SK-N-SH (cell line): ENCODE results near the gene CCL17. TPM values are rescaled to one million over a fixed set of nuclear protein-coding genes. Genes with fewer than 3 reads are reported as not detected.
A peak's percentile ranks its signal among the peaks of the same experiment; 100 is the strongest.

Source experiments
- CTCF ChIA-PET: fragments of 300-600, 350-600 bp; formaldehyde crosslinking; extraction: SDS; loops from one replicate; lab custom pipeline; 2021; lab: Yijun Ruan, JAX
- POLR2A ChIA-PET: fragments of 350-600 bp; sonication (Branson Sonifier 250); formaldehyde crosslinking; extraction: SDS; loops from one replicate; lab custom pipeline; 2020; ENCODE audit warnings: antibody characterized with exemption, inconsistent platforms; lab: Yijun Ruan, JAX
- DNase-seq: peaks from one replicate; pipeline ENCODE4 v3.0.0; 2012
- H2AFZ ChIP-seq: fragments of 200-600 bp; sonication (generic); 2 replicates; pipeline ENCODE4 v1.8.1; 2016; ENCODE audit warnings: antibody characterized with exemption, mild to moderate bottlenecking, low read depth
- H3F3A ChIP-seq: fragments of 200-600 bp; sonication (generic); replicated peaks from 2 replicates; pipeline ENCODE3; 2016; ENCODE audit warnings: antibody characterized with exemption, mild to moderate bottlenecking; ENCODE audit not compliant: insufficient read depth
- H3K27ac ChIP-seq, 2 experiments: fragments of 200-500 bp in 1 of 2; fragments of 200-600 bp in 1 of 2; sonication (Bioruptor generic) in 1 of 2; sonication (generic), shearing (Covaris generic) in 1 of 2; 2 replicates each; pipeline versions ENCODE4 v1.5.1 to v1.6.1; 2014 to 2016; ENCODE audit warnings: low read depth in 2 of 2, inconsistent platforms in 1 of 2, low read length in 1 of 2, mild to moderate bottlenecking in 1 of 2, mixed read lengths in 1 of 2
- H3K27me3 ChIP-seq: fragments of 200-600 bp; sonication (generic), shearing (Covaris generic); 2 replicates; pipeline ENCODE4 v1.6.1; 2016; ENCODE audit warnings: mixed run types; ENCODE audit not compliant: insufficient read depth
- H3K36me3 ChIP-seq, 2 experiments: fragments of 200-500 bp in 1 of 2; fragments of 200-600 bp in 1 of 2; sonication (Bioruptor generic) in 1 of 2; sonication (generic) in 1 of 2; replicated peaks in 1 of 2; 2 replicates each; pipeline versions ENCODE3 to v1.5.1; 2014 to 2016; ENCODE audit warnings: low read length in 1 of 2, mild to moderate bottlenecking in 1 of 2; ENCODE audit not compliant: insufficient read depth in 2 of 2, control insufficient read depth in 1 of 2
- H3K4me1 ChIP-seq, 2 experiments: fragments of 200-500 bp in 1 of 2; fragments of 200-600 bp in 1 of 2; sonication (Bioruptor generic) in 1 of 2; sonication (generic), shearing (Covaris generic) in 1 of 2; 2 replicates each; pipeline versions ENCODE4 v1.5.1 to v1.6.1; 2014 to 2016; ENCODE audit warnings: low read depth in 1 of 2, low read length in 1 of 2, mixed run types in 1 of 2; ENCODE audit not compliant: insufficient read depth in 2 of 2, control insufficient read depth in 1 of 2
- H3K4me2 ChIP-seq: fragments of 200-600 bp; sonication (generic), shearing (Covaris generic); 2 replicates; pipeline ENCODE4 v1.6.1; 2017; ENCODE audit warnings: mixed run types
- H3K4me3 ChIP-seq, 2 experiments: fragments of 200-500 bp in 1 of 2; fragments of 200-600 bp in 1 of 2; sonication (Bioruptor generic) in 1 of 2; sonication (generic), shearing (Covaris generic) in 1 of 2; 2 replicates each; pipeline versions ENCODE4 v1.5.1 to v1.8.1; 2014 to 2016; ENCODE audit warnings: low read depth in 2 of 2, inconsistent platforms in 1 of 2, low read length in 1 of 2, mild to moderate bottlenecking in 1 of 2, mixed read lengths in 1 of 2, moderate library complexity in 1 of 2
- H3K79me2 ChIP-seq: fragments of 200-600 bp; sonication (generic); 2 replicates; pipeline ENCODE4 v1.8.1; 2017; ENCODE audit warnings: mild to moderate bottlenecking; ENCODE audit not compliant: insufficient read depth
- H3K9ac ChIP-seq: fragments of 200-600 bp; sonication (generic); 2 replicates; pipeline ENCODE4 v1.6.1; 2017; ENCODE audit warnings: mixed run types
- H3K9me2 ChIP-seq: fragments of 200-600 bp; sonication (generic); 2 replicates; pipeline ENCODE4 v1.6.1; 2017; ENCODE audit warnings: mixed run types
- H3K9me3 ChIP-seq: fragments of 200-600 bp; sonication (generic); 2 replicates; pipeline ENCODE4 v1.6.1; 2017; ENCODE audit warnings: mixed run types, mild to moderate bottlenecking, moderate library complexity
- H4K20me1 ChIP-seq: fragments of 200-600 bp; sonication (generic); 2 replicates; pipeline ENCODE4 v1.6.1; 2017; ENCODE audit warnings: mild to moderate bottlenecking, mixed run types; ENCODE audit not compliant: insufficient read depth
- CHD2 ChIP-seq: fragments of 150-350 bp; IDR thresholded peaks from 2 replicates; pipeline ENCODE4 v1.6.1; 2018; ENCODE audit warnings: low read length; ENCODE audit not compliant: partially characterized antibody
- EP300 ChIP-seq, 2 experiments: IDR thresholded peaks; 2 replicates each; pipeline versions ENCODE4 v1.4.0 to v1.6.1; 2012; ENCODE audit warnings: borderline replicate concordance in 1 of 2, low read depth in 1 of 2, low read length in 1 of 2
- EZH2phosphoT487 ChIP-seq: fragments of 200-600 bp; sonication (generic); IDR thresholded peaks from 2 replicates; pipeline ENCODE4 v1.6.1; 2017; ENCODE audit warnings: low read depth, mixed run types, mild to moderate bottlenecking, antibody characterized with exemption, moderate library complexity, borderline replicate concordance
- FOXJ3 ChIP-seq: sonication (generic); formaldehyde crosslinking; IDR thresholded peaks from 2 replicates; pipeline ENCODE4 v1.5.1; 2020; ENCODE audit warnings: mild to moderate bottlenecking, missing genetic modification reagents
- GATA2 ChIP-seq: sonication (generic); formaldehyde crosslinking; IDR thresholded peaks from 2 replicates; pipeline ENCODE4 v1.5.0; 2020; ENCODE audit warnings: mild to moderate bottlenecking, missing genetic modification reagents
- JUND ChIP-seq: IDR thresholded peaks from 2 replicates; pipeline ENCODE4 v1.4.0; 2012
- MXI1 ChIP-seq: IDR thresholded peaks from 2 replicates; pipeline ENCODE4 v1.6.1; 2012; ENCODE audit warnings: mild to moderate bottlenecking, low read depth, low read length, improper control_type of control experiment
- RCOR1 ChIP-seq: fragments of 150-350 bp; IDR thresholded peaks from 2 replicates; pipeline ENCODE4 v1.6.1; 2017; ENCODE audit warnings: antibody characterized with exemption, low read length
- RFX5 ChIP-seq: IDR thresholded peaks from 2 replicates; pipeline ENCODE4 v1.6.1; 2012; ENCODE audit warnings: mild to moderate bottlenecking, improper control_type of control experiment, low read length
- TCF12 ChIP-seq: IDR thresholded peaks from 2 replicates; pipeline ENCODE4 v1.4.0; 2012
- TEAD4 ChIP-seq: IDR thresholded peaks from 2 replicates; pipeline ENCODE4 v1.4.0; 2012; ENCODE audit warnings: mild to moderate bottlenecking, borderline replicate concordance; ENCODE audit not compliant: insufficient read depth
- WGBS: methylation state at CpG from one replicate; pipeline ENCODE4 v1.1.6; 2017; ENCODE audit warnings: low lambda C conversion rate; 5-methylcytosine and 5-hydroxymethylcytosine counted together
- polyA plus RNA-seq, 3 experiments: library from polyadenylated mRNA; depleted of rRNA; stranded (reverse); fragments of >200 nt; gene quantifications; 2 replicates each; pipeline ENCODE4 v1.2.3, GENCODE V29; 2012
- TF ChIP-seq, protein P1 (sequence below): IDR thresholded peaks from 2 replicates; pipeline ENCODE4 v1.4.0; 2012; ENCODE audit warnings: low read depth, borderline replicate concordance
- TF ChIP-seq, protein P2 (sequence below): IDR thresholded peaks from 2 replicates; pipeline ENCODE4 v1.4.0; 2012; ENCODE audit warnings: low read depth
- TF ChIP-seq, protein P3 (sequence below): fragments of 150-350 bp; IDR thresholded peaks from 2 replicates; pipeline ENCODE4 v1.6.1; 2017; ENCODE audit warnings: antibody characterized with exemption, low read length, low read depth, borderline replicate concordance

CCL17 gene
- polyA plus RNA-seq, 1 of the 3 experiments (the other 2 are of a cell fraction) = not detected

DNA sequence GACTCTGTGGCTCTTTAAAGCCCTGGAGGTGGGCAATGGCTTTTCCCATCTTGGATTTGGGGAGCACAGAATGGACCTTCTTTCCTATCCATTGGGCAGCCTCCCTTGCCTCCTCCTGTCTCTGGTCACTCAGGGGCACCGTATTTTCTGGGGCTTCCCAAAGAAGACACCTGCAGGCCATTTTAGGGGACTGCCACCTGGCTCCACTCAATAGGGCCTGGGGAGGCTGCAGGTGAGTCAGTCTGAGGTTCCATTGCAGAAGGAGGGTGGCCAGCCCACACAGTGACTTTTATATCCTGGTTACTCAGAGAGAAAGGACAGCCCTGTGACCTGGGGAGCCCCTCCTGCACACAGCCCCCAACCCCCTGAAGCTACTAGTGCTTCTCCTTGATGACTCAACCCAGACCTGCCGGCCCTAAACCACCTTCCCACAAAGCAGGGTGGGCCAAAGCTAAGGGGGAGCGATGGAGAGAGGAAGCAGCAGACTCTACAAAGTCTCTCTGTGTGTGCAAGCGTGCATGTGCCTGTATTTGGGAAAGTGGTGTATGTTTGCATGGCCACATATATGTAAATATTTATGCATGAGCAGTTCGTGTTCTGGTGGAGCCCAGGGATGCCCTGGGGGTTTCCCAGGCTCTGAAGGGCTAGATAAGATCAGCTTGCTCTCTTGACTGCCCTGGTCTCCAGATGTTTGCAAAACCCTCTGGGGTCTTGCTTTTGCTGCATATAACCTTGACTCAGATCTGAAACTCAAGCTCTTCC, 27.3 kb upstream of the CCL17 start:
- peak overlapping the region; percentile 68 to 82 for H3K27ac ChIP-seq
- CTCF ChIA-PET = interaction anchor here (0.6 to 10.1 kb wide), 6 partner anchors 32 to 77 kb away, joined by 3 to 97 read pairs (median 6); no protein-coding TSS in a partner anchor

DNA sequence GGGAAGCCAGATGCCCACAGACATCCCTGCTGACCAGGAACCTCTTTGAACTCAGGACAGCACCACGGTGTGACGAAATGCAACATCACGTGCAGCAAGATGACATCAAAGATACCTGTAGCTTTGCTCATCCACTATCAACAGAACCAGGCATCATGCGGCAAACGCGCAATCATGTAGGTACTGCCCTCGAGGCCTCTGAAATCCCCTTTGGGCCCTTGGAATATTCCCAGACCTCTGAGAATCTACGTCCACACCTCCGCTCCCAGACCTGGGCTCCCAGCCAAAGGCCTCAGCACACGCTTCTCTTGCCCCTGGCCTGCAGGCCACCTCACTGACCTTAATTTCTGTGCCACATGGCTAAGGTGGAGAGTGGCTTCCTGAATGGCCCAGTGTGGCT, 25.0 kb upstream of the CCL17 start:
- Histone ChIP-seq H3K36me3 (no peaks in the 10 kb centered on the region), H3K9me3 (no peaks in the 10 kb centered on the region), H3K27me3 (no peaks in the 10 kb centered on the region), H3K9me2 (no peaks in the 10 kb centered on the region), H3K4me3 (no peak overlapping the region), H3F3A (peaks cover 7% of the 10 kb centered on the region), H3K9ac (no peak overlapping the region), H3K27ac (peak overlapping the region in 1 of 2 experiments; percentile 50; a peak in 2 of 4 replicates), H3K4me1 (peaks cover 15 to 35% of the 10 kb centered on the region in 2 experiments; a peak in 3 of 4 replicates), H2AFZ (no peak overlapping the region), H3K79me2 (no peaks in the 10 kb centered on the region), H3K4me2 (no peak overlapping the region), H4K20me1 (no peaks in the 10 kb centered on the region)
- CTCF ChIA-PET = interaction anchor here (0.6 to 1.4 kb wide), 3 partner anchors 7 to 83 kb away, joined by 3 read pairs; partner anchors contain the start of genes CX3CL1 and POLR2C
- peak; percentile 72 for DNase-seq
- TF ChIP-seq CHD2 = peak; percentile 30
- peak; percentile 27; the same call in 1 of the 2 replicates for TF ChIP-seq GATA2 (CRISPR knock-in tag)
- TF ChIP-seq MXI1 = peak; percentile 65
- TF ChIP-seq, protein P1, sequence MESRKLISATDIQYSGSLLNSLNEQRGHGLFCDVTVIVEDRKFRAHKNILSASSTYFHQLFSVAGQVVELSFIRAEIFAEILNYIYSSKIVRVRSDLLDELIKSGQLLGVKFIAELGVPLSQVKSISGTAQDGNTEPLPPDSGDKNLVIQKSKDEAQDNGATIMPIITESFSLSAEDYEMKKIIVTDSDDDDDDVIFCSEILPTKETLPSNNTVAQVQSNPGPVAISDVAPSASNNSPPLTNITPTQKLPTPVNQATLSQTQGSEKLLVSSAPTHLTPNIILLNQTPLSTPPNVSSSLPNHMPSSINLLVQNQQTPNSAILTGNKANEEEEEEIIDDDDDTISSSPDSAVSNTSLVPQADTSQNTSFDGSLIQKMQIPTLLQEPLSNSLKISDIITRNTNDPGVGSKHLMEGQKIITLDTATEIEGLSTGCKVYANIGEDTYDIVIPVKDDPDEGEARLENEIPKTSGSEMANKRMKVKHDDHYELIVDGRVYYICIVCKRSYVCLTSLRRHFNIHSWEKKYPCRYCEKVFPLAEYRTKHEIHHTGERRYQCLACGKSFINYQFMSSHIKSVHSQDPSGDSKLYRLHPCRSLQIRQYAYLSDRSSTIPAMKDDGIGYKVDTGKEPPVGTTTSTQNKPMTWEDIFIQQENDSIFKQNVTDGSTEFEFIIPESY = no peak
- TF ChIP-seq EP300 (IDR thresholded peaks at IDR 0.05; ENCODE audit: borderline replicate concordance in 1 of 2, low read depth in 1 of 2, low read length in 1 of 2) = peak in 1 of 2 experiments; percentile 49; a peak in 1 of 4 replicates
- TF ChIP-seq TEAD4 = no peak
- peak; percentile 40; the same call in 1 of the 2 replicates for TF ChIP-seq FOXJ3 (CRISPR knock-in tag)
- peak; percentile 51; the same call in 1 of the 2 replicates for TF ChIP-seq RCOR1
- TF ChIP-seq, protein P2, sequence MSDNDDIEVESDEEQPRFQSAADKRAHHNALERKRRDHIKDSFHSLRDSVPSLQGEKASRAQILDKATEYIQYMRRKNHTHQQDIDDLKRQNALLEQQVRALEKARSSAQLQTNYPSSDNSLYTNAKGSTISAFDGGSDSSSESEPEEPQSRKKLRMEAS = no peak
- 63% methylated on average over 7 of the region's 10 CpGs for WGBS
- POLR2A ChIA-PET = no interaction called here

More for the DNA sequence above, 27.3 kb upstream of the CCL17 start:
- H3K36me3 ChIP-seq = no peaks in the 10 kb centered on the region
- TF ChIP-seq GATA2 (CRISPR knock-in tag) (peak; percentile 92), RCOR1 (peak; percentile 92), FOXJ3 (CRISPR knock-in tag) (peak; percentile 61; the same call in 1 of the 2 replicates), JUND (0 out of 2 replicates have a peak, but pooled peaks have one; percentile 5), TEAD4 (no peak), EZH2phosphoT487 (no peak), CHD2 (peak; percentile 83), TCF12 (peak; percentile 68; the same call in 1 of the 2 replicates), EP300 (IDR thresholded peaks at IDR 0.05; ENCODE audit: borderline replicate concordance in 1 of 2, low read depth in 1 of 2, low read length in 1 of 2) (peak; percentile 6 to 93; a peak in 3 of 4 replicates), RFX5 (no peak), MXI1 (peak; percentile 28; the same call in 1 of the 2 replicates)
- TF ChIP-seq, protein P3, sequence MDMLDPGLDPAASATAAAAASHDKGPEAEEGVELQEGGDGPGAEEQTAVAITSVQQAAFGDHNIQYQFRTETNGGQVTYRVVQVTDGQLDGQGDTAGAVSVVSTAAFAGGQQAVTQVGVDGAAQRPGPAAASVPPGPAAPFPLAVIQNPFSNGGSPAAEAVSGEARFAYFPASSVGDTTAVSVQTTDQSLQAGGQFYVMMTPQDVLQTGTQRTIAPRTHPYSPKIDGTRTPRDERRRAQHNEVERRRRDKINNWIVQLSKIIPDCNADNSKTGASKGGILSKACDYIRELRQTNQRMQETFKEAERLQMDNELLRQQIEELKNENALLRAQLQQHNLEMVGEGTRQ = no peak
- TF ChIP-seq, all 33 proteins: peak for 8
- POLR2A ChIA-PET = interaction anchor here (0.6 to 1.7 kb wide), 5 partner anchors 70 to 180 kb away, joined by 3 to 4 read pairs (median 3); partner anchors contain the start of genes CIAPIN1 and COQ9
- H3K4me2 ChIP-seq = peak overlapping the region; percentile 57
- H2AFZ ChIP-seq = peak overlapping the region; percentile 82
- H3K4me3 ChIP-seq = no peak overlapping the region
- H3K9me3 ChIP-seq = no peaks in the 10 kb centered on the region
- H4K20me1 ChIP-seq = no peaks in the 10 kb centered on the region
- H3K27me3 ChIP-seq = no peaks in the 10 kb centered on the region
- peaks cover 16 to 43% of the 10 kb centered on the region in 2 experiments; a peak in 3 of 4 replicates for H3K4me1 ChIP-seq
- H3F3A ChIP-seq = peaks cover 7% of the 10 kb centered on the region
- peak; percentile 87 for DNase-seq
- H3K9ac ChIP-seq = no peak overlapping the region
- H3K9me2 ChIP-seq = no peaks in the 10 kb centered on the region
- H3K79me2 ChIP-seq = no peaks in the 10 kb centered on the region
- WGBS = 31% methylated on average over 5 of the region's 5 CpGs
